Osteocyte (in vitro differentiated cells): ENCODE results near the gene TMEM14A. TPM values are rescaled to one million over a fixed set of nuclear protein-coding genes. Genes with fewer than 3 reads are reported as not detected.

Experiments
- DNase-seq: peaks from one replicate; pipeline ENCODE4 v3.0.0; 2021; ENCODE audit warnings: mixed read lengths; ENCODE audit not compliant: unreplicated experiment; ENCODE audit errors: extremely low spot score
- H3K27ac Mint-ChIP-seq: one replicate; pipeline ENCODE4 v1.8.0; 2021; ENCODE audit warnings: mild to moderate bottlenecking, mixed read lengths; ENCODE audit not compliant: unreplicated experiment
- H3K27me3 Mint-ChIP-seq: one replicate; pipeline ENCODE4 v1.8.0; 2021; ENCODE audit warnings: mixed read lengths; ENCODE audit not compliant: unreplicated experiment
- H3K36me3 Mint-ChIP-seq: one replicate; pipeline ENCODE4 v1.8.0; 2021; ENCODE audit warnings: mixed read lengths; ENCODE audit not compliant: unreplicated experiment
- H3K4me1 Mint-ChIP-seq: one replicate; pipeline ENCODE4 v1.8.0; 2021; ENCODE audit warnings: mixed read lengths; ENCODE audit not compliant: unreplicated experiment
- H3K4me3 Mint-ChIP-seq: one replicate; pipeline ENCODE4 v1.8.0; 2021; ENCODE audit warnings: mild to moderate bottlenecking, moderate library complexity, mixed read lengths; ENCODE audit not compliant: unreplicated experiment
- H3K9me3 Mint-ChIP-seq: one replicate; pipeline ENCODE4 v1.8.0; 2021; ENCODE audit warnings: mixed read lengths; ENCODE audit not compliant: unreplicated experiment
- CTCF ChIP-seq: fragments of 200-600 bp; sonication (generic); IDR thresholded peaks from 2 replicates; pipeline ENCODE4 v1.5.0; 2021; ENCODE audit warnings: antibody characterized with exemption, mild to moderate bottlenecking, moderate library complexity
- total RNA-seq: library from RNA; stranded (reverse); gene quantifications from 2 replicates; pipeline ENCODE4 v1.2.1, GENCODE V29; 2021

Gene TMEM14A
- total RNA-seq, 1 donor from 2014 or later = 20.4 TPM

GRCh38 chr6:52718550-52718949, 47.6 kb downstream of the TMEM14A start:
- TF ChIP-seq CTCF = no peak
- Mint-ChIP-seq H3K27ac (no peak overlapping the region), H3K4me1 (no peaks in the 10 kb centered on the region), H3K4me3 (no peak overlapping the region), H3K36me3 (no peaks in the 10 kb centered on the region), H3K27me3 (peaks cover 5% of the 10 kb centered on the region), H3K9me3 (no peaks in the 10 kb centered on the region)
- DNase-seq = no peak

- Mint-ChIP-seq H3K36me3 (no peaks in the 10 kb centered on the region), H3K9me3 (no peaks in the 10 kb centered on the region), H3K4me1 (no peaks in the 10 kb centered on the region), H3K27me3 (peaks cover 5% of the 10 kb centered on the region), H3K27ac (no peak overlapping the region), H3K4me3 (no peak overlapping the region)
- no peak for TF ChIP-seq CTCF
- DNase-seq = no peak
Observed at GRCh38 chr6:52720321-52720720, 49.4 kb downstream of the TMEM14A start.

GRCh38 chr6:52724042-52724405, 53.1 kb downstream of the TMEM14A start:
- no peak for DNase-seq
- Mint-ChIP-seq H3K27ac (no peak overlapping the region), H3K36me3 (no peaks in the 10 kb centered on the region)

GRCh38 chr6:52724406-52725121, 53.7 kb downstream of the TMEM14A start:
- Mint-ChIP-seq H3K27me3 (no peaks in the 10 kb centered on the region), H3K27ac (no peak overlapping the region), H3K36me3 (no peaks in the 10 kb centered on the region), H3K4me1 (peaks cover 3% of the 10 kb centered on the region), H3K4me3 (no peak overlapping the region), H3K9me3 (no peaks in the 10 kb centered on the region)
- peak; percentile 61 for TF ChIP-seq CTCF
- no peak for DNase-seq

More at GRCh38 chr6:52724042-52724405, 53.1 kb downstream of the TMEM14A start:
- Mint-ChIP-seq H3K9me3 (no peaks in the 10 kb centered on the region), H3K27me3 (no peaks in the 10 kb centered on the region), H3K4me1 (peaks cover 3% of the 10 kb centered on the region), H3K4me3 (no peak overlapping the region)
- no peak for TF ChIP-seq CTCF

- H3K36me3 Mint-ChIP-seq = no peaks in the 10 kb centered on the region
- H3K4me1 Mint-ChIP-seq = peaks cover 3% of the 10 kb centered on the region
- H3K27me3 Mint-ChIP-seq = no peaks in the 10 kb centered on the region
- no peak for DNase-seq
- no peak overlapping the region for H3K4me3 Mint-ChIP-seq
- no peak for TF ChIP-seq CTCF
- no peak overlapping the region for H3K27ac Mint-ChIP-seq
- H3K9me3 Mint-ChIP-seq = no peaks in the 10 kb centered on the region
Observed at GRCh38 chr6:52725143-52725534, 54.2 kb downstream of the TMEM14A start.
